Ovary (tissue), 9 donors: ENCODE measurements around the gene FLNB. TPM values are rescaled to one million over a fixed set of nuclear protein-coding genes. Genes with fewer than 3 reads are reported as not detected.

Experiments
- DNase-seq, 5 donors: peaks; one replicate each; pipeline ENCODE4 v3.0.0-alpha.2; 2019 to 2020
- H3K27ac ChIP-seq, 2 donors: fragments of 200-600 bp; one replicate each; pipeline versions ENCODE4 v1.5.1 to v1.8.0; 2019 to 2022
- H3K27me3 ChIP-seq: fragments of 200-600 bp; one replicate; pipeline ENCODE4 v1.8.0; 2022
- H3K36me3 ChIP-seq: fragments of 200-600 bp; sonication (generic); one replicate; pipeline ENCODE4 v1.5.1; 2019
- H3K4me1 ChIP-seq: one replicate; pipeline ENCODE4 v1.8.1; 2013; ENCODE audit warnings: mild to moderate bottlenecking, moderate library complexity; ENCODE audit not compliant: insufficient read depth
- H3K4me3 ChIP-seq: fragments of 200-600 bp; sonication (generic); one replicate; pipeline ENCODE4 v1.5.1; 2017
- H3K9me3 ChIP-seq, 2 donors: fragments of 200-600 bp in 1 of 2; sonication (generic) in 1 of 2; one replicate each; pipeline versions ENCODE4 v1.5.1 to v1.8.1; 2013 to 2019; ENCODE audit warnings: mild to moderate bottlenecking in 1 of 2, moderate library complexity in 1 of 2
- CTCF ChIP-seq, 3 donors: fragments of 450-650 bp in 2 of 3; fragments of 200-600 bp in 1 of 3; IDR thresholded peaks; one replicate each; pipeline versions ENCODE4 v1.5.1 to v1.8.0; 2016 to 2022; ENCODE audit warnings: antibody characterized with exemption in 3 of 3, mild to moderate bottlenecking in 1 of 3
- EP300 ChIP-seq: sonication (generic); formaldehyde crosslinking; IDR thresholded peaks from one replicate; pipeline ENCODE4 v1.6.1; 2017; ENCODE audit warnings: antibody characterized with exemption
- POLR2A ChIP-seq: fragments of 450-650 bp; IDR thresholded peaks from one replicate; pipeline ENCODE4 v1.6.1; 2017; ENCODE audit warnings: antibody characterized with exemption, mild to moderate bottlenecking, moderate library complexity
- WGBS, 3 donors: extraction: QIAGEN DNeasy Blood & Tissue Kit in 1 of 3; methylation state at CpG; one replicate each; pipeline versions ENCODE4 v1.1.5 to v1.1.7; 2013 to 2017; 5-methylcytosine and 5-hydroxymethylcytosine counted together
- intact Hi-C, 4 donors: fragments of 100-400 bp; cut with DNase I; formaldehyde crosslinking; loops; one replicate each; pipeline versions ENCODE4 v1.11.0 to v1.15.1; 2022 to 2023
- polyA plus RNA-seq, 2 donors: library from polyadenylated mRNA; stranded (reverse); fragments of 200-250 nt in 1 of 2; fragments of 350-450 nt in 1 of 2; fragmentation: Illumina TruSeq in 1 of 2; extraction: RNeasy Lipid Tissue Mini Kit (QIAGEN cat#74804) in 1 of 2; gene quantifications; one replicate each; pipeline ENCODE4 v1.2.3, GENCODE V29; 2013 to 2014
- total RNA-seq, 7 donors: library from RNA; depleted of rRNA in 2 of 7; stranded (reverse); fragments of >200 nt in 2 of 7; fragmentation: NEBNext Ultra II Directional in 3 of 7; extraction: Animal tissue kit (Norgen Biotek cat#: 25700) in 3 of 7; gene quantifications; one replicate each; pipeline versions ENCODE4 v1.1.0 to v1.2.4, GENCODE V29; 2016 to 2023
- donor health status: DM: no; HTN: no; CAD: no; lungs with moderate emphysema.
- donor health status: DM: no; HTN: no; CAD: no.
- donor health status: Bipolar disorder and iron deficiency.
- donor health status: DM: yes; HTN: yes; CAD: no.
- donor health status: DM: no; HTN: no; CAD: no.
- donor health status: DM: yes; HTN: yes; CAD: no.

Gene FLNB
- total and polyA plus RNA-seq, 9 donors = 51.9 to 190 (median 126) TPM

GRCh38 chr3:57966829-57967228 is 41.4 kb upstream of the FLNB start:
- 26 to 34% (median 26%) methylated on average over 4 of the region's 4 CpGs for WGBS, 3 donors
- intact Hi-C loops = no loop called here
- no peaks in the 10 kb centered on the region for H3K9me3 ChIP-seq
- DNase-seq = no peak
- no peak overlapping the region for H3K27ac ChIP-seq
- H3K4me3 ChIP-seq = no peak overlapping the region
- TF ChIP-seq EP300 (no peak), CTCF (IDR thresholded peaks at IDR 0.05) (no peak), POLR2A (no peak)
- H3K4me1 ChIP-seq = no peaks in the 10 kb centered on the region
- H3K27me3 ChIP-seq = no peaks in the 10 kb centered on the region
- no peaks in the 10 kb centered on the region for H3K36me3 ChIP-seq

GRCh38 chr3:57967590-57967989 is 40.6 kb upstream of the FLNB start:
- Histone ChIP-seq H3K27me3 (no peaks in the 10 kb centered on the region), H3K27ac (no peak overlapping the region), H3K4me3 (no peak overlapping the region), H3K9me3 (no peaks in the 10 kb centered on the region), H3K36me3 (no peaks in the 10 kb centered on the region), H3K4me1 (no peaks in the 10 kb centered on the region)
- no peak for TF ChIP-seq POLR2A
- no peak for TF ChIP-seq EP300
- no peak for TF ChIP-seq CTCF (IDR thresholded peaks at IDR 0.05)
- DNase-seq = no peak
- intact Hi-C loops = no loop called here
- WGBS, 3 donors = 81 to 87% (median 86%) methylated on average over 9 of the region's 9 CpGs

DNA sequence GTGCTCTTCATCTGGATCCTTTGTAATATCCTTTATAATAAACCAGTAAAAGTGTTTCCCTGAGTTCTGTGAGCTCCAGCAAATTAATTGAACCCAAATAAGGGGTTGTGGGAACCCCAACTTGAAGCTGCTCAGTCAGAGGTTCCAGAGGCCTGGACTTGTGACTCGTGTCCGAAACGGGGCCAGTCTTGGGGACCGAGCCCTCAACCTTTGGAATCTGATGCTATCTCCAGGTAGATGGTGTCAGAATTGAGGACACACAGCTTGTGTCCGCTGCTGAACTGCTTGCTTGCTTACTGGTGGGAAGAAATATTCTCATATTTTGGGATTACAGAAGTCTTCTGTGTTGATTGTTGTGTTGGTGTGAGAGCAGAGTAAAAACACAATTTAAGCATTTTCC is 39.7 kb upstream of the FLNB start:
- Histone ChIP-seq H3K4me1 (no peaks in the 10 kb centered on the region), H3K36me3 (no peaks in the 10 kb centered on the region), H3K9me3 (no peaks in the 10 kb centered on the region), H3K4me3 (no peak overlapping the region), H3K27ac (no peak overlapping the region), H3K27me3 (no peaks in the 10 kb centered on the region)
- 94 to 98% (median 94%) methylated on average over 5 of the region's 5 CpGs for WGBS, 3 donors
- no peak for DNase-seq
- intact Hi-C loops = no loop called here
- no peak for TF ChIP-seq POLR2A
- TF ChIP-seq CTCF (IDR thresholded peaks at IDR 0.05) = no peak
- no peak for TF ChIP-seq EP300

- H3K9me3 ChIP-seq = no peaks in the 10 kb centered on the region
- TF ChIP-seq POLR2A (no peak), CTCF (IDR thresholded peaks at IDR 0.05) (no peak), EP300 (no peak)
- no peak overlapping the region for H3K27ac ChIP-seq
- no peaks in the 10 kb centered on the region for H3K36me3 ChIP-seq
- no peaks in the 10 kb centered on the region for H3K27me3 ChIP-seq
- H3K4me1 ChIP-seq = no peaks in the 10 kb centered on the region
- no peak overlapping the region for H3K4me3 ChIP-seq
- intact Hi-C loops = no loop called here
- DNase-seq = no peak
- 69 to 78% (median 74%) methylated on average over 4 of the region's 4 CpGs for WGBS, 3 donors
Observed at GRCh38 chr3:57971975-57972374, 36.2 kb upstream of the FLNB start.
